ENCODE results near the gene LRRC7.

LRRC7 gene

GRCh38 chr1:70048336-70049094 lies 480.8 kb downstream of the LRRC7 start:
- no peak for DNase-seq

GRCh38 chr1:70051926-70052325 lies 484.2 kb downstream of the LRRC7 start:
- no peak for DNase-seq

DNA sequence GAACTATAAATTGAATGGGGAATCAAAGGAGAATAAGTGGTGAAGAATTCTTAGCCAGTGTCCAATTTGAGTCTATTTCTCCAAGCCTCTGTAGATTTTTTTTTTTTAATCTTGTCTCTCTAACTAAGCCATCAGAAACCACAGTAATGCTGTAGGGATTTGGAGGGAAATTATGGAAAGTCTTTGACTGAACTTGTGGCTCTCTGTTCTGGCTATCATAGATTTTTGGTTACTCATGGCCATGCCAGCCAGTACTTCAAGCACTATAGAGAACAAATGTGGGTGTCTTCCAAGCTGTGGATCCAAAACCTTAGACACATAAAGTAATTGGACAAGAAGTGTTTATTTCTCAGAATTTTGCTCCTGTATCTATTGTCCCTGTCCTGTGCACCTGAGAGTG lies 489.8 kb downstream of the LRRC7 start:
- no peak for DNase-seq

GRCh38 chr1:70061231-70061630 lies 493.5 kb downstream of the LRRC7 start:
- DNase-seq = no peak

DNA sequence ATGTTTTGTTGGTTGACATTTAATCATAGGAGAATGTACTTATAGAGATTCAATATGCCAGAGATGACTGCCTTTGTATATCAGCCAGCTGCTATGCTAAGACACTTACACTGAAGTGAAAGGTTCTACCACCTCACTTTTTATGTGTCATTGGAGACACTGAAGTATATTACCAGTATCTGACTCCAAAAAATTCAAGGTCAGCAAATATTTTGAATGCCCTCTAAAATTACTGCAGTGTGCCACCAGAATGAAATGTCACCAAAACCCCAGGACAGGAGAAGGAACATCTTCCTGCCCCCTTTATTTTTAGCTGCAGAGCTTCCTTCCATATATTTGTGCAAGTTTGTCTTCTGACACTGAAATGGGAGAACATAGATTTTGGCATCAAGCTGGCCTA lies 496.1 kb downstream of the LRRC7 start:
- no peak for DNase-seq

GRCh38 chr1:70066711-70067110 lies 499.0 kb downstream of the LRRC7 start:
- DNase-seq = no peak

- DNase-seq = no peak
Observed at GRCh38 chr1:70071601-70072000, 503.9 kb downstream of the LRRC7 start.

DNA sequence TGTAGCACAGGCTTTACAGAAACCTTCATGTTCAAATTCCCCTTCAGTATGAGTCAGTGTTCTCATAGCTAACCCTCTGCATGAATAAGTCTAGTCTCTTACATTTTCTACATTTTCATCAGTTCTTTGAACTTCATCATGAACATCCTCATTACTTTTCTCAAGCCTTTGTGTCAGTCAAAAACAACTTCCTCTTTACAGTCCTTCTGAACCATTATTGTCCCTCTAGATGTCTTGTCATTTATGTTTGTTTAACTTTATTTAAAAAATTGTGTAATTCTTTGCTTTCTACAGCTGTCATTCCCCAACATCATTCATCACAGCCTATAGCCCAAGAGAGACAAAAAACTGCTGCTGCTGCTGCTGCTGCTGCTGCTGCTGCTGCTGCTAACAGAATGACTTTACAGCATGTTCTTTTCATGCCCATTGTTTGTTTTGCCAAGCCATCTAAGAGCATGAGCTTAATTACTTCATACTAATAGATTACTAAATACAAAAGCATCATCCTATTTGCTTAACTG lies 504.6 kb downstream of the LRRC7 start:
- no peak for DNase-seq

GRCh38 chr1:70075761-70076160 lies 508.0 kb downstream of the LRRC7 start:
- no peak for DNase-seq

DNA sequence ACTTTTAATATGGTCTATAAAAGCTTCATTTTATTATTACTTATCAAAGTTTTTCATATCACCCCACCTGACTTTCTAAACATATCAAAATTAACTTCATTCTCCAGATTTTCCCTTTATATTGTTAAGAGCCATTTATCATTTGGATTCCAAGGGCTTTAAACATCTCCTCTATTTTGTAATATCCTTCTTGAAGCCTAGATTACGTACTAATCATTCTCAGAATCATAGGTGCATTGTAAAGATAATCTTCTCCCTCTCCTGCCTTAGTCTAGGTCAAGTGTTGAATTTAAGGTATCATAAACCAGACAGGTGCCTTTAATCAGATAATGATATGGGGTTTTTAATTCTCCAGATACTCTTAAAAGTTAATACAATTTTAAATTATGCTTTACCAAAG lies 509.3 kb downstream of the LRRC7 start:
- no peak for DNase-seq

GRCh38 chr1:70079546-70079945 lies 511.8 kb downstream of the LRRC7 start:
- no peak for DNase-seq

DNA sequence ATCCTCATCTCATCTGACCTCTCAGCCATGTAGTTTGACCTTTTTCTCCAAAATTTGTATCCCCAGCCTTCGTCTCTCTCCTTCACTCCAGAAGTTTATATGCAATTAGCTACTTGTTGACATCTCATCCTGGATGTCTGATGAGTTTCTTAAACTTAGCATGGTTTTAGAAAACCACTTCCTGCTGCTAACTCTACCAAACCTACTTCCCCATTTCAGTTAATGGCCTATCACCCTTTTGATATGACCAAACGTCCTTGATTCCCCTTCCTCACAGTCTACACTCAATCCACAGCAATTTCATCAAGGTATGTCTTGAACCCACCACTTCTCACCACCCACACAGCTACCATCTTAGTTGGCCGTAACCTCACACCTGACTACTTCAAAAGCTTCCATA lies 515.8 kb downstream of the LRRC7 start:
- DNase-seq = no peak

DNA sequence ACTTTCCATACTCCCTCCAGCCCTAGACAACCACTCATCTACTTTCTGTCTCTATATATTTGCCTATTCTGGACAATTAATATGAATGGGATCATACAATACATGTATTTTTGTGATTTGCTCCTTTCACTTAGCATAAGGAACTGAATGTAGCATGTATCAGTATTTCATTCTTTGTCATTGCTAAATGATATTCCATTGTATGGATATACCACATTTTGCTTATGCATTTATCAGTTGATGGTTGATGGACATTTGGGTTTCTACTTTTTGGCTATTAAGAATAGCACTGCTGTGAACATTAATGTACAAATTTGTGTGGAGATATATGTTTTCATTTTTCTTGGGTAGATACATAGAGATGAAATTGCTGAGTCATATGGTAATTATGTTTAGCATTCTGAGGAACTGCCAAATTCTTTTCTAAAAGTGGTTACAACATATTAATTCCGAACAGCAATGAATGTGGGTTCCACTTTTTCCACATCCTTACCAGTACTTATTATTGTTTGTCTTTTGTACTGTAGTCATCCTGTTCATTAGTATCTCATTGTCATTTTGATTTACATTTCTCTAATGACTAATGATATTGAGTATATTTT lies 516.7 kb downstream of the LRRC7 start:
- no peak for DNase-seq

DNA sequence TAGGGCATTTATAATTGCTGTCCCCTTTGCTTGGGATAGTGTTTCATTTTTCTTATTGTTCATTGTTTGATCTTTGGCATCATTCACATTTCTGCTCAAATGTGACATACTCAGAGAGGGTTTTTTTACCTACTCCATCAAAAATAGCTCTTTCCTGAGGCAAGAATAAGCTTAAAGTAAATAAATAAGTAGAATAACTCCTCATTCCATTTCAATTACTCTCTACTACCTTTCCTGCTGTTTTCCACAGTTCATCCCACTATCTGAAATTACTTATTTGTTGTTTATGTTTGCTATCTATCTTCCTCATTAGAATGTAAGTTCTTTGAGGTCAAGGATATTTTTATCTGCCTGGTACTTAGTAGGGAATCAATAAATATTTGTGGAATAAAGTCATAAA lies 517.8 kb downstream of the LRRC7 start:
- no peak for DNase-seq

DNA sequence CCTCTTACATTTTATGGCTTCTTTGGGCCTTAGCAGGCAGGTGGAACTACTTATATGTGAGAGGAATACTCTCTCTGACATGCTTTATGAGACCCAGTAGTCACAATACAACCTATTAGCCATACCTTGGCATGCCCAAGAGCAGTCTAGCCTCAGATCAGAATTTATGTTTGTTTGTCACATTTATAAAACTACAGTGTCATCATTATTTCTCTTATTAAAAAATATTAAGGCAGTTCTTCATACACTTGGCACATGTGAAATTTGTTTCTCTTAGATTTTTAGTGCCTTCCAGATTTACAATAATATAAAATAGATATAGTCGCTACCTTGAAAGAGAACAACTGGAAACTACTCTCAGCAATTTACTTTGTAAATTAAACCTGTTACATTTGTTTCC lies 519.2 kb downstream of the LRRC7 start:
- DNase-seq = no peak

GRCh38 chr1:70090141-70090540 lies 522.4 kb downstream of the LRRC7 start:
- DNase-seq = no peak

GRCh38 chr1:70090875-70091274 lies 523.2 kb downstream of the LRRC7 start:
- no peak for DNase-seq

GRCh38 chr1:70091811-70092210 lies 524.1 kb downstream of the LRRC7 start:
- DNase-seq = no peak

- DNase-seq = no peak
Observed at GRCh38 chr1:70092526-70092925, 524.8 kb downstream of the LRRC7 start.

GRCh38 chr1:70093250-70093975 lies 525.7 kb downstream of the LRRC7 start:
- no peak for DNase-seq

GRCh38 chr1:70101231-70101630 lies 533.5 kb downstream of the LRRC7 start:
- no peak for DNase-seq

GRCh38 chr1:70101774-70102173 lies 534.1 kb downstream of the LRRC7 start:
- DNase-seq = no peak

DNA sequence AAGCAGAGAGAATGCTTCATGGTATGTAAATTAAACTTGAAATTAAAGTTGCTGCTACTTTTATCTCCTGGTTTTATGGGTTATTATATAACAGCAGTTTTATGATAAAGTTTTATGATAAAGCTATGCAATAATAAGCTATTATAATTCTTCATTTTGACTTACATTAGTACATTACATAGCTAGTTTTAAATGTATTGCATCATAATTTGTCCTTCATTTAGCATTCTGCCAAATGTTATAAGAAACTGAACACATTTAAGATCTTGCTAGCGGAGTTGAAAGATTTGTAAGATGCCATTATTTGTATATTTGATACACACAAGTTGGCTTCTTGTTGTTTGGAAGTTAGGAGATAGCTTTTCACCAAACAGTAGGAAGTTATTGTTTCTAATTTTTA lies 536.0 kb downstream of the LRRC7 start:
- DNase-seq = no peak

GRCh38 chr1:70109241-70109640 lies 541.5 kb downstream of the LRRC7 start:
- DNase-seq = no peak
